Activated CD4-positive, alpha-beta T cell treated with anti-CD3 and anti-CD28 coated beads, Interleukin-2, amount 10 ng/mL, durations not matched to agents 24 days and 14 days (primary cell): ENCODE data around the gene CCSER1. TPM values are rescaled to one million over a fixed set of nuclear protein-coding genes. Genes with fewer than 3 reads are reported as not detected.
"Not testable (repeated sequence)": the region's sequence is repeated elsewhere in the genome, so short reads cannot be mapped to it uniquely, and the experiment has no call there.

Experiments
- DNase-seq: peaks from one replicate; pipeline ENCODE4 v3.0.0; 2022
- H3K27ac Mint-ChIP-seq: one replicate; pipeline ENCODE4 v1.8.0; 2022; ENCODE audit warnings: mild to moderate bottlenecking, mixed read lengths
- H3K27me3 Mint-ChIP-seq: one replicate; pipeline ENCODE4 v1.8.0; 2022; ENCODE audit warnings: mixed read lengths
- H3K36me3 Mint-ChIP-seq: one replicate; pipeline ENCODE4 v1.8.0; 2022; ENCODE audit warnings: low read depth, mild to moderate bottlenecking, mixed read lengths
- H3K4me1 Mint-ChIP-seq: one replicate; pipeline ENCODE4 v1.8.0; 2021; ENCODE audit warnings: mixed read lengths
- H3K4me3 Mint-ChIP-seq: one replicate; pipeline ENCODE4 v1.8.0; 2022; ENCODE audit warnings: mild to moderate bottlenecking, moderate library complexity, mixed read lengths
- H3K9me3 Mint-ChIP-seq: one replicate; pipeline ENCODE4 v1.8.0; 2021; ENCODE audit warnings: mixed read lengths
- intact Hi-C: fragments of 100-400 bp; cut with micrococcal nuclease; formaldehyde crosslinking; loops from one replicate; pipeline ENCODE4 v1.15.1; 2023
- total RNA-seq: library from RNA; stranded (reverse); gene quantifications from 2 replicates; pipeline ENCODE4 v1.2.3, GENCODE V29; 2022

Gene CCSER1
- total RNA-seq, 1 donor from 2014 or later = not detected

- H3K36me3 Mint-ChIP-seq = no peaks in the 10 kb centered on the region
- intact Hi-C loops = no loop called here
- no peaks in the 10 kb centered on the region for H3K9me3 Mint-ChIP-seq
- no peak for DNase-seq
- no peak overlapping the region for H3K27ac Mint-ChIP-seq
- no peak overlapping the region for H3K4me3 Mint-ChIP-seq
- H3K27me3 Mint-ChIP-seq = no peaks in the 10 kb centered on the region
- H3K4me1 Mint-ChIP-seq = no peaks in the 10 kb centered on the region
These were observed 908.1 kb downstream of the CCSER1 start for GRCh38 chr4:91035276-91035675.

DNA sequence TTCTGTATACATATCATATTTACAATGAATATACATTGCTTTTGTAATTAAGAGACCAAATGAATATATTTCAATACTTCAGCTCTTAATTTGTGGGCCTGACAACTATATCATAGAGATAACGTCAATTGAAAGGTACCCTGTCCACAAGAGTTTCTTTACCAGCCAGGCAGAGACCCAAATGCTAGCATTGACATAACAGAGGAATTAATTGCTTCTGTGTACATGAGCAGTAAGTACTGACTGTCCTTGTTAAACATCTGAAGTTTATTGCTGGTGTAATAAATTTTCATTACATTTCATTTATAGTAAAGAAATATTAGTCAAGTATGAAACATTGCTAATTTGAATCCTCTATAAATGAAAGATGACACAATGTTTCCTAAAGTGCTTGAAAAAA is 910.8 kb downstream of the CCSER1 start:
- Mint-ChIP-seq H3K4me1 (no peaks in the 10 kb centered on the region), H3K36me3 (no peaks in the 10 kb centered on the region), H3K27me3 (no peaks in the 10 kb centered on the region), H3K4me3 (no peak overlapping the region), H3K9me3 (no peaks in the 10 kb centered on the region), H3K27ac (no peak overlapping the region)
- intact Hi-C loops = no loop called here
- no peak for DNase-seq

- intact Hi-C loops = no loop called here
- H3K36me3 Mint-ChIP-seq = no peaks in the 10 kb centered on the region
- no peaks in the 10 kb centered on the region for H3K27me3 Mint-ChIP-seq
- no peak overlapping the region for H3K4me3 Mint-ChIP-seq
- no peak for DNase-seq
- H3K9me3 Mint-ChIP-seq = no peaks in the 10 kb centered on the region
- H3K4me1 Mint-ChIP-seq = no peaks in the 10 kb centered on the region
- H3K27ac Mint-ChIP-seq = no peak overlapping the region
These were observed 930.7 kb downstream of the CCSER1 start for GRCh38 chr4:91057871-91058270.

DNA sequence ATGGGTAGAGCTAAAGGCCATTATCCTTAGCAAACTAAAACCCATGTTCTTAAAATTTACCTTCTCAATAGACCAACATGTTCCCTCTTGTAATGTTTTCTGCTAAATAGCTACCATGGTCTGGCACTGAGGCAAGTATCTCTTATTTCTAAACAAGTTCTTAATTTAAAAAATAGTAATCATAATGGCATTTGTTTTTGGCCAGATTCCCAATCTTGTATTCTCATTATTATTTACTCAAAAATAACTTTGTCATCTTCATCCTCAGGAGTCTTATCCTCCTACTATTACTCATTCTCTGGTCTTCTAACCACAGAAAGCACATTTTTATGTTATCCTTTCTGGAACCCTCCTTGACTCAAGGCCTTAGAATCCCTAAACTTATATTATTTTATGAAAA is 931.2 kb downstream of the CCSER1 start:
- no peaks in the 10 kb centered on the region for H3K36me3 Mint-ChIP-seq
- no peak overlapping the region for H3K27ac Mint-ChIP-seq
- H3K4me3 Mint-ChIP-seq = no peak overlapping the region
- H3K9me3 Mint-ChIP-seq = no peaks in the 10 kb centered on the region
- H3K4me1 Mint-ChIP-seq = no peaks in the 10 kb centered on the region
- intact Hi-C loops = no loop called here
- DNase-seq = no peak
- H3K27me3 Mint-ChIP-seq = no peaks in the 10 kb centered on the region

GRCh38 chr4:91064157-91064853 is 937.1 kb downstream of the CCSER1 start:
- H3K36me3 Mint-ChIP-seq = no peaks in the 10 kb centered on the region
- intact Hi-C loops = no loop called here
- H3K27ac Mint-ChIP-seq = no peak overlapping the region
- no peak for DNase-seq
- H3K4me1 Mint-ChIP-seq = no peaks in the 10 kb centered on the region
- H3K9me3 Mint-ChIP-seq = no peaks in the 10 kb centered on the region
- no peaks in the 10 kb centered on the region for H3K27me3 Mint-ChIP-seq
- no peak overlapping the region for H3K4me3 Mint-ChIP-seq

DNA sequence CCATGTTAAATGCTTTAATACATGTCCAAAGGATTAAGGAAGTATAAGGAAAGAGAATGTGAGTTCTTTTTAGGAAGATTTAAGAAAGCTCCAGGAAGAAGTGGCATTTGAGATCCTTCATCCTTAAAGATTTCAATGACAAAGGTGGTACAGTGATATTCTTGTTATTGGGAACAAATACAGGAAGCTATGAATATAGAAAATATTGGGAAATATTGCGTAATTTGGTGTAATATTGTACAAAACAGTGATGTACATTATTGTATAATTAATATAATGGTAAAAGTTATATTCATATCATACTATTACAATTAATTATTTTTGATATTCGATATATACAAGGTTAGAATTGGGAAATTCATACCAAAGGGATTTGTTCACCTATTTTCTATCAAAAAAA is 937.9 kb downstream of the CCSER1 start:
- Mint-ChIP-seq H3K36me3 (no peaks in the 10 kb centered on the region), H3K4me3 (no peak overlapping the region), H3K27ac (no peak overlapping the region), H3K27me3 (no peaks in the 10 kb centered on the region), H3K9me3 (no peaks in the 10 kb centered on the region), H3K4me1 (no peaks in the 10 kb centered on the region)
- intact Hi-C loops = no loop called here
- DNase-seq = no peak

DNA sequence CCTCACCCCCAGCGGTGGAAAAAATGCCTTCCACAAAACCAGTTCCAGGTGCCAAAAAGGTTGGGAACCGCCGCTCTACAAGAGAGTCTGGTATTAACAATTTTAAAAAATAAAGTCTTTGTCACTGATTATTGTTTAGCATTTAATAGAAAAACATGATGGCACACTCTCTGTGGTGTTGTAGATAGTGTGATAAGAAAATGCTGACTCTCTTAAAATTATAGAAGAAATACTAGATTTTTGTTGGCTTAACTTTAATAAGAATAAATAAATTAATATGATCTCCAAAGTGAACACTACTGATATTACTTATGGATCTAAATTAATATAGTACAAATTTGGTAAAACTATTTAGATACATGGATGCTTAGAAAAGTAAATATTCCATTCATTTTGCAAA is 943.5 kb downstream of the CCSER1 start:
- H3K9me3 Mint-ChIP-seq = no peaks in the 10 kb centered on the region
- no peak overlapping the region for H3K4me3 Mint-ChIP-seq
- no peaks in the 10 kb centered on the region for H3K27me3 Mint-ChIP-seq
- H3K36me3 Mint-ChIP-seq = no peaks in the 10 kb centered on the region
- H3K4me1 Mint-ChIP-seq = no peaks in the 10 kb centered on the region
- no peak overlapping the region for H3K27ac Mint-ChIP-seq
- DNase-seq = no peak
- intact Hi-C loops = no loop called here

- no peaks in the 10 kb centered on the region for H3K4me1 Mint-ChIP-seq
- intact Hi-C loops = no loop called here
- H3K27me3 Mint-ChIP-seq = no peaks in the 10 kb centered on the region
- H3K36me3 Mint-ChIP-seq = no peaks in the 10 kb centered on the region
- H3K4me3 Mint-ChIP-seq = no peak overlapping the region
- peaks cover 5% of the 10 kb centered on the region for H3K9me3 Mint-ChIP-seq
- DNase-seq = no peak
- no peak overlapping the region for H3K27ac Mint-ChIP-seq
These were observed 949.0 kb downstream of the CCSER1 start for GRCh38 chr4:91076147-91076546.

GRCh38 chr4:91085961-91086360 is 958.8 kb downstream of the CCSER1 start:
- no peak overlapping the region for H3K4me3 Mint-ChIP-seq
- H3K9me3 Mint-ChIP-seq = no peaks in the 10 kb centered on the region
- H3K36me3 Mint-ChIP-seq = no peaks in the 10 kb centered on the region
- intact Hi-C loops = no loop called here
- H3K27ac Mint-ChIP-seq = no peak overlapping the region
- no peaks in the 10 kb centered on the region for H3K4me1 Mint-ChIP-seq
- DNase-seq = no peak
- H3K27me3 Mint-ChIP-seq = no peaks in the 10 kb centered on the region

GRCh38 chr4:91087743-91088142 is 960.5 kb downstream of the CCSER1 start:
- Mint-ChIP-seq H3K4me1 (no peaks in the 10 kb centered on the region), H3K4me3 (no peak overlapping the region), H3K36me3 (no peaks in the 10 kb centered on the region), H3K9me3 (no peaks in the 10 kb centered on the region), H3K27ac (no peak overlapping the region), H3K27me3 (no peaks in the 10 kb centered on the region)
- no peak for DNase-seq
- intact Hi-C loops = no loop called here

DNA sequence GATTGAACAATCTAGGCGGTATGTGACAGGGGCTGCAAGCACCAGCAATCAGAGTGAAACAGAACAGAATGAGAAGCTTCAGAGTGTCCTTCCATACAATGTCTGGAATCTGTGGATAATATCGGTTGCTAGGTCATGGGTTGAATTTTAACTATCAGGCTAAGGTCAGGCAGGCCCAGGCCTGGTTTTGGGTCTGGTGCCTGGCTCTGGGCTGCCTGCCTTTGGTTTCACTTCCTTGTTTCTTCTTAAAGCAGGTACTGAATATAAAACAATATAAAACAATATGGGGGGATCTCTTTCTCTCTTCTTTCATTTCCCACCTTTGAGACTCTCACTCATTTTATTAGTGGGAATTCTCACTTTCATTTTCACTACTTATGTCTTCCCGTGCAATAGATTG is 962.0 kb downstream of the CCSER1 start:
- no peaks in the 10 kb centered on the region for H3K27me3 Mint-ChIP-seq
- H3K27ac Mint-ChIP-seq = no peak overlapping the region
- intact Hi-C loops = no loop called here
- DNase-seq = no peak
- no peaks in the 10 kb centered on the region for H3K9me3 Mint-ChIP-seq
- no peak overlapping the region for H3K4me3 Mint-ChIP-seq
- H3K4me1 Mint-ChIP-seq = no peaks in the 10 kb centered on the region
- H3K36me3 Mint-ChIP-seq = no peaks in the 10 kb centered on the region

GRCh38 chr4:91092398-91092980 is 965.3 kb downstream of the CCSER1 start:
- H3K4me3 Mint-ChIP-seq = no peak overlapping the region
- DNase-seq = no peak
- H3K36me3 Mint-ChIP-seq = no peaks in the 10 kb centered on the region
- no peak overlapping the region for H3K27ac Mint-ChIP-seq
- no peaks in the 10 kb centered on the region for H3K4me1 Mint-ChIP-seq
- intact Hi-C loops = no loop called here
- peaks cover 8% of the 10 kb centered on the region for H3K9me3 Mint-ChIP-seq
- H3K27me3 Mint-ChIP-seq = no peaks in the 10 kb centered on the region

GRCh38 chr4:91094220-91094619 is 967.0 kb downstream of the CCSER1 start:
- not testable (repeated sequence) for H3K36me3 Mint-ChIP-seq, H3K4me3 Mint-ChIP-seq

GRCh38 chr4:91099666-91100065 is 972.5 kb downstream of the CCSER1 start:
- H3K36me3 Mint-ChIP-seq = no peaks in the 10 kb centered on the region
- no peaks in the 10 kb centered on the region for H3K4me1 Mint-ChIP-seq
- H3K4me3 Mint-ChIP-seq = no peak overlapping the region
- H3K9me3 Mint-ChIP-seq = peaks cover 11% of the 10 kb centered on the region
- H3K27ac Mint-ChIP-seq = no peak overlapping the region
- no peak for DNase-seq
- no peaks in the 10 kb centered on the region for H3K27me3 Mint-ChIP-seq
- intact Hi-C loops = no loop called here

More at GRCh38 chr4:91094220-91094619, 967.0 kb downstream of the CCSER1 start:
- H3K27ac Mint-ChIP-seq, H3K9me3 Mint-ChIP-seq, H3K4me1 Mint-ChIP-seq, H3K27me3 Mint-ChIP-seq, intact Hi-C loops, DNase-seq: not testable (repeated sequence)

DNA sequence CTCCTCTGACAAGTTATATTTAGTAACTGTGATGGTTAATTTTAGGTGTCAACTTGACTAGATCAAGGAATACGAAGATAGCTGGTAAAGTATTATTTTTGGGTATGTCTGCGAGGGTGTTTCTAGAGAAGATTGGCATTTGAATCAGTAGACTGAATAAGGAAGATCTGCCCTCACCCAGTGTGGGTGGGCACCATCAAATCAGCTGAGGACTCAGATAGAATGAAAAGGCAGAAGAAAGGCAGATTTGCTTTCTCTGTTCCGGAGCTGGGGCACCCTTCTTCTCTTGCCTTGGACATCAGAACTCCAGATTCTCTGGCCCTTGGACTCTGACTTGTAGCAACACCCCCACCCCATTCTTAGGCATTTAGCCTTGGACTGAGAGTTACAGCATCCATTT is 981.6 kb downstream of the CCSER1 start:
- H3K27me3 Mint-ChIP-seq = no peaks in the 10 kb centered on the region
- no peak overlapping the region for H3K27ac Mint-ChIP-seq
- peaks cover 3% of the 10 kb centered on the region for H3K9me3 Mint-ChIP-seq
- no peak for DNase-seq
- intact Hi-C loops = no loop called here
- no peaks in the 10 kb centered on the region for H3K4me1 Mint-ChIP-seq
- H3K4me3 Mint-ChIP-seq = no peak overlapping the region
- H3K36me3 Mint-ChIP-seq = no peaks in the 10 kb centered on the region
